HepG2 (cell line): ENCODE measurements around the gene FLYWCH1. TPM values are rescaled to one million over a fixed set of nuclear protein-coding genes. Genes with fewer than 3 reads are reported as not detected.
A peak's percentile ranks its signal among the peaks of the same experiment; 100 is the strongest.

Source experiments
- AGO2 ChIP-seq: fragments of 200-400 bp; formaldehyde crosslinking; optimal IDR thresholded peaks from 2 replicates; pipeline ENCODE3; 2017; ENCODE audit warnings: mild to moderate bottlenecking, low read depth, low read length, moderate library complexity
- ARNT2 ChIP-seq: sonication (generic); formaldehyde crosslinking; IDR thresholded peaks from 2 replicates; pipeline ENCODE4 v1.8.0; 2022; ENCODE audit warnings: mild to moderate bottlenecking, low read depth, missing genetic modification reagents, moderate library complexity
- ATAD3A ChIP-seq: sonication (generic); formaldehyde crosslinking; IDR thresholded peaks from 2 replicates; pipeline ENCODE4 v1.4.0; 2020; ENCODE audit warnings: missing genetic modification reagents
- HBP1 ChIP-seq: IDR thresholded peaks from 2 replicates; pipeline ENCODE4 v1.6.1; 2016; ENCODE audit warnings: low read depth, control low read depth
- MTA1 ChIP-seq: sonication (generic); formaldehyde crosslinking; IDR thresholded peaks from 2 replicates; pipeline ENCODE4 v1.4.0; 2020; ENCODE audit warnings: missing genetic modification reagents, mild to moderate bottlenecking, borderline replicate concordance
- NR2F2 ChIP-seq: IDR thresholded peaks from 2 replicates; pipeline ENCODE4 v1.6.1; 2012; ENCODE audit warnings: low read depth, inconsistent platforms, borderline replicate concordance
- SETDB1 ChIP-seq: sonication (generic); formaldehyde crosslinking; IDR thresholded peaks from 2 replicates; pipeline ENCODE4 v1.5.1; 2020; ENCODE audit warnings: missing genetic modification reagents, mild to moderate bottlenecking, borderline replicate concordance
- TBX2 ChIP-seq: sonication (generic); formaldehyde crosslinking; IDR thresholded peaks from 2 replicates; pipeline ENCODE4 v1.5.0; 2020; ENCODE audit warnings: missing genetic modification reagents, mild to moderate bottlenecking, borderline replicate concordance
- THAP7 ChIP-seq: sonication (generic); formaldehyde crosslinking; IDR thresholded peaks from 2 replicates; pipeline ENCODE4 v1.8.1; 2023; ENCODE audit warnings: mild to moderate bottlenecking, missing genetic modification reagents
- ZFP41 ChIP-seq: sonication (generic); formaldehyde crosslinking; IDR thresholded peaks from 2 replicates; pipeline ENCODE4 v1.4.0; 2020; ENCODE audit warnings: mild to moderate bottlenecking, missing genetic modification reagents, borderline replicate concordance
- ZFP91 ChIP-seq: sonication (generic); formaldehyde crosslinking; IDR thresholded peaks from 2 replicates; pipeline ENCODE4 v1.9.0; 2022; ENCODE audit warnings: missing genetic modification reagents, mild to moderate bottlenecking, borderline replicate concordance
- ZNF280B ChIP-seq: sonication (generic); formaldehyde crosslinking; IDR thresholded peaks from 2 replicates; pipeline ENCODE4 v1.5.0; 2020; ENCODE audit warnings: missing genetic modification reagents, mild to moderate bottlenecking, borderline replicate concordance
- ZNF501 ChIP-seq: sonication (generic); formaldehyde crosslinking; IDR thresholded peaks from 2 replicates; pipeline ENCODE4 v1.5.1; 2020; ENCODE audit warnings: mild to moderate bottlenecking, moderate library complexity, missing genetic modification reagents
- ZNF549 ChIP-seq: sonication (generic); formaldehyde crosslinking; IDR thresholded peaks from 2 replicates; pipeline ENCODE4 v1.5.0; 2020; ENCODE audit warnings: missing genetic modification reagents
- ZNF572 ChIP-seq: sonication (generic); formaldehyde crosslinking; IDR thresholded peaks from 2 replicates; pipeline ENCODE4 v1.5.1; 2020; ENCODE audit warnings: mild to moderate bottlenecking, missing genetic modification reagents
- ZNF589 ChIP-seq: sonication (generic); formaldehyde crosslinking; conservative IDR thresholded peaks from 2 replicates; pipeline ENCODE4 v1.8.0; 2022; ENCODE audit warnings: mild to moderate bottlenecking, moderate library complexity, missing genetic modification reagents
- ZNF605 ChIP-seq: sonication (generic); formaldehyde crosslinking; IDR thresholded peaks from 2 replicates; pipeline ENCODE4 v1.8.0; 2022; ENCODE audit warnings: mild to moderate bottlenecking, missing genetic modification reagents
- ZNF687 ChIP-seq: sonication (generic); formaldehyde crosslinking; IDR thresholded peaks from 2 replicates; pipeline ENCODE4 v1.5.1; 2020; ENCODE audit warnings: mild to moderate bottlenecking, missing genetic modification reagents, moderate library complexity
- polyA plus RNA-seq, 8 experiments: library from polyadenylated mRNA; depleted of rRNA in 3 of 8; stranded (reverse) in 7 of 8; unstranded in 1 of 8; fragments of >200 nt; fragmentation: Illumina TruSeq in 4 of 8; extraction: Trizol in 4 of 8; gene quantifications; 2 replicates each; pipeline versions ENCODE4 v1.2.1 to v1.2.3, GENCODE V29; 2011 to 2016; ENCODE audit warnings: low read depth in 4 of 8, missing spikeins in 1 of 8, mixed read lengths in 1 of 8; ENCODE audit not compliant: insufficient read depth in 1 of 8
- total RNA-seq, 5 experiments: library from RNA; depleted of rRNA; stranded (reverse); fragments of >200 nt; fragmentation: Illumina TruSeq; extraction: Trizol; gene quantifications; 2 replicates each; pipeline ENCODE4 v1.2.3, GENCODE V29; 2016; ENCODE audit warnings: low read depth in 1 of 5

Gene FLYWCH1
- total and polyA plus RNA-seq, 2 of the 13 experiments (the other 11 are each of a cell fraction or from before 2014, with no cell fraction given): 7.3 to 12.4 TPM

GRCh38 chr16:2904922-2905240 lies 6.8 kb upstream of the FLYWCH1 start (continued):
- TF ChIP-seq ZNF687 (peak; percentile 9; the same call in 1 of the 2 replicates), MTA1 (0 out of 2 replicates have a peak, but pooled peaks have one; percentile 1), ZFP41 (CRISPR knock-in tag) (0 out of 2 replicates have a peak, but pooled peaks have one; percentile 30), SETDB1 (CRISPR knock-in tag) (no peak), TBX2 (peak; percentile 36), AGO2 (peak; percentile 98), ZNF605 (no peak), ATAD3A (CRISPR knock-in tag) (no peak), THAP7 (CRISPR knock-in tag) (no peak), ZNF501 (peak; percentile 83), HBP1 (0 out of 2 replicates have a peak, but pooled peaks have one; percentile 8), ZNF280B (CRISPR knock-in tag) (peak; percentile 70; the same call in 1 of the 2 replicates), ZNF572 (CRISPR knock-in tag) (0 out of 2 replicates have a peak, but pooled peaks have one; percentile 21), ARNT2 (no peak), ZFP91 (CRISPR knock-in tag) (peak; percentile 78; the same call in 1 of the 2 replicates), ZNF589 (CRISPR knock-in tag) (peak; percentile 66), NR2F2 (peak; percentile 20; the same call in 1 of the 2 replicates), ZNF549 (CRISPR knock-in tag) (no peak)
